Spleen (tissue), 11 donors: ENCODE results near the gene PPM1L. TPM values are rescaled to one million over a fixed set of nuclear protein-coding genes. Genes with fewer than 3 reads are reported as not detected.
A peak's percentile ranks its signal among the peaks of the same experiment; 100 is the strongest.

ENCODE experiments used
- DNase-seq: peaks from one replicate; pipeline ENCODE4 v3.0.0-alpha.2; 2020
- H3K27ac ChIP-seq, 8 donors: fragments of 200-600 bp; sonication (generic) in 7 of 8; 1 replicate in 4 of 8; 2 replicates in 4 of 8; pipeline versions ENCODE4 v1.5.0 to v1.8.0; 2016 to 2021; ENCODE audit warnings: inconsistent platforms in 4 of 8, mild to moderate bottlenecking in 4 of 8, moderate library complexity in 1 of 8
- H3K27me3 ChIP-seq, 7 donors: fragments of 200-600 bp; sonication (generic) in 6 of 7; replicated peaks in 1 of 7; 1 replicate in 4 of 7; 2 replicates in 3 of 7; pipeline versions ENCODE4 v1.5.0 to v1.8.0; 2016 to 2021; ENCODE audit warnings: inconsistent platforms in 3 of 7, mild to moderate bottlenecking in 1 of 7
- H3K36me3 ChIP-seq, 6 donors: fragments of 200-600 bp; sonication (generic) in 5 of 6; 1 replicate in 4 of 6; 2 replicates in 2 of 6; pipeline versions ENCODE4 v1.5.0 to v1.8.0; 2016 to 2021; ENCODE audit warnings: inconsistent platforms in 2 of 6
- H3K4me1 ChIP-seq, 6 donors: fragments of 200-600 bp; sonication (generic) in 5 of 6; 1 replicate in 3 of 6; 2 replicates in 3 of 6; pipeline versions ENCODE4 v1.5.0 to v1.8.0; 2016 to 2021; ENCODE audit warnings: inconsistent platforms in 3 of 6
- H3K4me3 ChIP-seq, 8 donors: fragments of 200-600 bp; sonication (generic) in 7 of 8; 1 replicate in 4 of 8; 2 replicates in 4 of 8; pipeline versions ENCODE4 v1.5.0 to v1.8.0; 2016 to 2021; ENCODE audit warnings: inconsistent platforms in 4 of 8, mild to moderate bottlenecking in 4 of 8, moderate library complexity in 2 of 8
- H3K9me3 ChIP-seq, 8 donors: fragments of 200-600 bp; sonication (generic) in 7 of 8; 1 replicate in 4 of 8; 2 replicates in 4 of 8; pipeline versions ENCODE4 v1.5.0 to v1.8.0; 2016 to 2021; ENCODE audit warnings: inconsistent platforms in 4 of 8
- POLR2A ChIP-seq, 3 donors: fragments of 450-650 bp; IDR thresholded peaks; one replicate each; pipeline ENCODE4 v1.5.1; 2017; ENCODE audit warnings: antibody characterized with exemption in 3 of 3, mild to moderate bottlenecking in 1 of 3
- POLR2AphosphoS5 ChIP-seq, 3 donors: sonication (generic); formaldehyde crosslinking; IDR thresholded peaks; one replicate each; pipeline ENCODE4 v1.5.1; 2017; ENCODE audit warnings: antibody characterized with exemption in 3 of 3
- WGBS, 5 donors: extraction: QIAGEN DNeasy Blood & Tissue Kit in 3 of 5; methylation state at CpG; one replicate each; pipeline versions ENCODE4 v1.1.5 to v1.1.7; 2013 to 2018; 5-methylcytosine and 5-hydroxymethylcytosine counted together
- intact Hi-C: fragments of 100-400 bp; cut with DNase I; formaldehyde crosslinking; loops from one replicate; pipeline ENCODE4 v1.15.0; 2023; ENCODE audit warnings: low total_unique reads
- polyA plus RNA-seq, 3 donors: library from polyadenylated mRNA; stranded (reverse); fragments of 200-250 nt; gene quantifications; one replicate each; pipeline ENCODE4 v1.2.1, GENCODE V29; 2013
- total RNA-seq, 7 donors: library from RNA; depleted of rRNA in 3 of 7; stranded (reverse); fragments of >200 nt in 3 of 7; fragmentation: NEBNext Ultra II Directional in 4 of 7; extraction: Animal tissue kit (Norgen Biotek cat#: 25700) in 4 of 7; gene quantifications; one replicate each; pipeline versions ENCODE4 v1.1.0 to v1.2.1, GENCODE V29; 2016 to 2021
- TF ChIP-seq, protein P1 (sequence below), 11 experiments: fragments of 200-600 bp in 7 of 11; fragments of 450-650 bp in 4 of 11; sonication (generic) in 4 of 11; IDR thresholded peaks in 8 of 11; conservative IDR thresholded peaks in 3 of 11; 1 replicate in 7 of 11; 2 replicates in 4 of 11; pipeline versions ENCODE4 v1.4.0 to v1.8.0; 2016 to 2021; ENCODE audit warnings: antibody characterized with exemption in 11 of 11, inconsistent platforms in 4 of 11, mild to moderate bottlenecking in 1 of 11
- donor health status: healthy with polysubstance abuse.
- donor health status: DM: no; HTN: no; CAD: no; lungs with moderate emphysema.
- donor health status: DM: no; HTN: no; CAD: no.
- donor health status: Bipolar disorder and iron deficiency.
- donor health status: healthy.
- donor health status: DM: no; HTN: no; CAD: no.
- donor health status: DM: yes; HTN: yes; CAD: no.

The PPM1L gene
- total and polyA plus RNA-seq, 10 donors = 0.63 to 16.7 (median 12.2) TPM

DNA sequence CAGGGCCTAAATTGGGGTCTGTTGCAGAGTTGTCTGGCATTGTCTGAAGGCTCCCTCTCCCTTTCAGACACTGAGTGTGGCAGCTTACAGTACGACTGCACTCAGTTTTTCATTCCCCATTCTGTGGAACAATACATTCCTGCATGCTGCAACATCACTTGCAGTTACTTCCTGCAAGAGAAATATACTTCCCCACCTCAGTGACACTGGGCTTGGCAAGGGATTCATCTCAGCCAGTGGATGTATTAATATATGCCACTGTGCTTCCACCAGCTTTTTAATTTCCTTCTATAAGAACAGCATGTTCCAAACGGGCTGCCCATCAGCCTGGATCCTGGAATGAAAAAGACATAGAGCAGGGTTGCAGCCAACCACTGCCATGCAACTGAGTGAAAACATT is 326.0 kb downstream of the PPM1L start:
- peak overlapping the region in 2 of 8 donors; percentile 8 to 34 for H3K4me3 ChIP-seq
- no peaks in the 10 kb centered on the region for H3K9me3 ChIP-seq
- peak overlapping the region in 7 of 8 donors; percentile 4 to 65 (median 36) for H3K27ac ChIP-seq
- intact Hi-C loops = no loop called here
- 38 to 48% (median 40%) methylated on average over 2 of the region's 2 CpGs for WGBS, 5 donors
- H3K36me3 ChIP-seq = peaks cover 0 to 15% (median 7%) of the 10 kb centered on the region in 6 donors
- TF ChIP-seq POLR2AphosphoS5 (IDR thresholded peaks at IDR 0.05) (no peak), POLR2A (IDR thresholded peaks at IDR 0.05) (no peak)
- TF ChIP-seq, protein P1, sequence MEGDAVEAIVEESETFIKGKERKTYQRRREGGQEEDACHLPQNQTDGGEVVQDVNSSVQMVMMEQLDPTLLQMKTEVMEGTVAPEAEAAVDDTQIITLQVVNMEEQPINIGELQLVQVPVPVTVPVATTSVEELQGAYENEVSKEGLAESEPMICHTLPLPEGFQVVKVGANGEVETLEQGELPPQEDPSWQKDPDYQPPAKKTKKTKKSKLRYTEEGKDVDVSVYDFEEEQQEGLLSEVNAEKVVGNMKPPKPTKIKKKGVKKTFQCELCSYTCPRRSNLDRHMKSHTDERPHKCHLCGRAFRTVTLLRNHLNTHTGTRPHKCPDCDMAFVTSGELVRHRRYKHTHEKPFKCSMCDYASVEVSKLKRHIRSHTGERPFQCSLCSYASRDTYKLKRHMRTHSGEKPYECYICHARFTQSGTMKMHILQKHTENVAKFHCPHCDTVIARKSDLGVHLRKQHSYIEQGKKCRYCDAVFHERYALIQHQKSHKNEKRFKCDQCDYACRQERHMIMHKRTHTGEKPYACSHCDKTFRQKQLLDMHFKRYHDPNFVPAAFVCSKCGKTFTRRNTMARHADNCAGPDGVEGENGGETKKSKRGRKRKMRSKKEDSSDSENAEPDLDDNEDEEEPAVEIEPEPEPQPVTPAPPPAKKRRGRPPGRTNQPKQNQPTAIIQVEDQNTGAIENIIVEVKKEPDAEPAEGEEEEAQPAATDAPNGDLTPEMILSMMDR (IDR thresholded peaks at IDR 0.05 in 8 of 11, conservative IDR thresholded peaks at IDR 0.05 in 3 of 11) = no peak
- peaks cover 0 to 18% (median 12%) of the 10 kb centered on the region in 6 donors for H3K4me1 ChIP-seq
- DNase-seq = no peak
- no peaks in the 10 kb centered on the region for H3K27me3 ChIP-seq

- 97 to 100% (median 99%) methylated on average over 1 of the region's 1 CpG for WGBS, 5 donors
- no peak for DNase-seq
- Histone ChIP-seq H3K36me3 (peaks cover 0 to 15% (median 7%) of the 10 kb centered on the region in 6 donors), H3K4me3 (no peak overlapping the region), H3K27me3 (no peaks in the 10 kb centered on the region), H3K27ac (no peak overlapping the region), H3K9me3 (no peaks in the 10 kb centered on the region), H3K4me1 (peaks cover 0 to 18% (median 12%) of the 10 kb centered on the region in 6 donors)
- TF ChIP-seq POLR2AphosphoS5 (IDR thresholded peaks at IDR 0.05) = no peak
- TF ChIP-seq POLR2A (IDR thresholded peaks at IDR 0.05) = no peak
- TF ChIP-seq, protein P1 (IDR thresholded peaks at IDR 0.05 in 8 of 11, conservative IDR thresholded peaks at IDR 0.05 in 3 of 11) = no peak
- intact Hi-C loops = no loop called here
These were observed 327.1 kb downstream of the PPM1L start for GRCh38 chr3:161083131-161083530.

- H3K27me3 ChIP-seq = no peaks in the 10 kb centered on the region
- WGBS, 5 donors = 66 to 87% (median 79%) methylated on average over 2 of the region's 2 CpGs
- H3K4me3 ChIP-seq = no peak overlapping the region
- no peak overlapping the region for H3K27ac ChIP-seq
- peaks cover 0 to 15% (median 7%) of the 10 kb centered on the region in 6 donors for H3K36me3 ChIP-seq
- intact Hi-C loops = no loop called here
- TF ChIP-seq POLR2A (IDR thresholded peaks at IDR 0.05) = no peak
- TF ChIP-seq POLR2AphosphoS5 (IDR thresholded peaks at IDR 0.05) = no peak
- TF ChIP-seq, protein P1 (IDR thresholded peaks at IDR 0.05 in 8 of 11, conservative IDR thresholded peaks at IDR 0.05 in 3 of 11) = no peak
- peaks cover 0 to 18% (median 12%) of the 10 kb centered on the region in 6 donors for H3K4me1 ChIP-seq
- no peaks in the 10 kb centered on the region for H3K9me3 ChIP-seq
- no peak for DNase-seq
These were observed 328.2 kb downstream of the PPM1L start for GRCh38 chr3:161084277-161084676.

GRCh38 chr3:161093895-161094294 is 337.9 kb downstream of the PPM1L start:
- TF ChIP-seq POLR2AphosphoS5 (IDR thresholded peaks at IDR 0.05) = no peak
- no peak for TF ChIP-seq POLR2A (IDR thresholded peaks at IDR 0.05)
- TF ChIP-seq, protein P1 (IDR thresholded peaks at IDR 0.05 in 8 of 11, conservative IDR thresholded peaks at IDR 0.05 in 3 of 11) = no peak
- DNase-seq = no peak
- H3K4me1 ChIP-seq = no peaks in the 10 kb centered on the region
- no peaks in the 10 kb centered on the region for H3K27me3 ChIP-seq
- H3K9me3 ChIP-seq = no peaks in the 10 kb centered on the region
- H3K36me3 ChIP-seq = peaks cover 0 to 5% (median 0%) of the 10 kb centered on the region in 6 donors
- intact Hi-C loops = no loop called here
- H3K27ac ChIP-seq = no peak overlapping the region
- no peak overlapping the region for H3K4me3 ChIP-seq
